ENCODE measurements around the gene GNG14.
"Not testable (repeated sequence)": the region's sequence is repeated elsewhere in the genome, so short reads cannot be mapped to it uniquely, and the experiment has no call there.

GNG14 gene

DNA sequence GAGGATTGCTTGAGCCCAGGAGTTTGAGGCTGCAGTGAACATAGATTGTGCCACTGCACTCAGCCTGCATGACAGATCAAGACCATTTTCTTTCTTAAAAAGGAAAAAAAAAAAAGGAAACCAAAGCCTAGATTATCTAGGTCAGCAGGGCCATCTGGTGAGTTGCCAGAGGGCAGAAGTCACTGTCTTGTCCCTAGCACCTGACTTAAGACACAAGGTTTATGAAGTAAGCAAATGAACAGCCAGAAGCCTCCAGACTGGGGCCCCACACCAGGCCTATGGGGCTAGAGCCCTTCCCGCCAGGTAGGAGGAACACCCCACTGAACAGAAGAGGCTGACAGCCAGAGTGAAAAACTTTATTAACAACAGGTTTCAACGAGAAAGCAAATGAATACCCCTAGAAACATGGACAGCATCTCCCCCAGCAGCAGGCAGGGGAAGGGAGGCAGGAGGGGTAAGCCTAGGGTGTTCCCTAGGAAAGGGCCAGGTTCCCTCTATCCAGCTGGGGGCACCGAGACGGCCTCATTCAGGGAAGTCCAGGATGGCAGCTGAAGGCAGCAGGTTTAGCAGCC lies 20.0 kb upstream of the GNG14 start:
- DNase-seq (ENCODE audit: low spot score): no peak

GRCh38 chr19:12668346-12668745 lies 19.5 kb upstream of the GNG14 start:
- no peak for DNase-seq (ENCODE audit: low spot score)

GRCh38 chr19:12668932-12669269 lies 18.9 kb upstream of the GNG14 start:
- peak; percentile 82 for DNase-seq (ENCODE audit: low spot score)

DNA sequence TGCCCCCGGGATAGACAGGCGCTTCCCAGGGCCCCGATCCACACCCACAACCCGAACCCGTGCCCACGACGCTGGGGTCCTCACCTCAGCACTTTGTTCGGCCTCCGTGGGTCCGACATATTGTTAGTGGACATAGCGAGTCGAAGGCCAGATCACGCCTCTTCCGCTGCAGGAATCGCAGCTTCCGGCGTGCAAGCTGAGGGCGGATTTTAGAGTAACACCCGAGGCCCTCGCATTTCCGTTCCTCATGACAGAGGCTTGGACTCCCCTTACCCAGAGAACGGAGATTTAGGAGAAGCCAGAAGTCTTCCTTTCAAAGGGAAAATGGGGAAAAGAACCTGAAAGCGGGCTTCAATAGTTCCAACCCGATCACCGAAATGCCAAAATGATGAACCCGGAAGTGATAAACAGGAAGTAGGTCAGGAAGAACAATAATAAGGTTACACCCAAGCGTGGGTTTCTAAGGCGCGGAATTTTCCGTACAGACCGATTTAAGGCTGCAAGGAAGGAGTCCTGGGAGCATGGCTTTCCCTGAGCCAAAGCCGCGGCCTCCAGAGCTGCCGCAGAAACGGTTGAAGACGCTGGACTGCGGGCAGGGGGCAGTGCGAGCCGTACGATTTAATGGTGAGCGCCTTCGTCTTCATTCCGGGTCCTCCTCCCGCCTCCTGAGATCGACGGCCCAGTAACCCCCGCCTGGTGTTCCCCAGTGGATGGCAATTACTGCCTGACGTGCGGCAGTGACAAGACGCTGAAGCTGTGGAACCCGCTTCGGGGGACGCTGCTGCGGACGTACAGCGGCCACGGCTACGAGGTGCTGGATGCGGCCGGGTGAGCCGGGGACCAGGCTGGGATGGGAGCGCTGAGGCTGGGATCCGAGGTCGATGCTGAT lies 18.3 kb upstream of the GNG14 start:
- DNase-seq (ENCODE audit: low spot score): peak; percentile 88

- peak; percentile 51 for DNase-seq (ENCODE audit: low spot score)
Measured at GRCh38 chr19:12670159-12670928, 17.5 kb upstream of the GNG14 start.

DNA sequence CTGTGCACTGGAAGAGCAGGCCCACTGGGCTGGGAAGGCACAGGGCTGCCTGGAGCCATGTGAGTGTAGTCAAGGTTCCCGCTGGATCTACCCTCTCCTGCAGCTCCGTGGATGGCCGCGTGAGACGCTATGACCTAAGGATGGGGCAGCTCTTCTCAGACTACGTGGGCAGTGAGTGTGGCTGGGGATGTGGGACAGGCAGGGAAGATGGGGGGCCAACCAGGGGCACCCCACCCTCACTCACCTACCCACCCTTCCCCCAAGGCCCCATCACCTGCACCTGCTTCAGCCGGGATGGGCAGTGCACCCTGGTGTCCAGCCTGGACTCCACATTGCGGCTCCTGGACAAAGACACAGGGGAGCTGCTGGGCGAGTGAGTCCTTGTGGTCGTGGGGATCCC lies 15.1 kb upstream of the GNG14 start:
- no peak for DNase-seq (ENCODE audit: low spot score)

DNA sequence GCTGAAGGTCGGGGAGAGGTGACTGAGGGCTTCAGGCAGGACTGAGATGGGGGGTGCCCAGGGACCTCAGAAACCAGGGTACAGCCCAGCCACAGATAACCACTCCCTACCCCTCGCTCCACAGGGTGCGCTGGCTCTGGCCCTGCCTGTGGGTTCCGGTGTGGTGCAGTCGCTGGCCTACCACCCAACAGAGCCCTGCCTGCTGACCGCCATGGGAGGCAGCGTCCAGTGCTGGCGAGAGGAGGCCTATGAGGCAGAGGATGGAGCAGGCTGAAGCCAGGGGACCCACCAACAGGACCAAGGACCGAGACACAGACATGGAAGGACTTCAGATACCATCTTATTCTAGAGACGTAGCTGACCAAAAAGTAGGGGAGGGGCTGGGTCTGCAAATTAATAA lies 12.4 kb upstream of the GNG14 start:
- DNase-seq (ENCODE audit: low spot score): no peak

GRCh38 chr19:12675940-12676339 lies 11.9 kb upstream of the GNG14 start:
- no peak for DNase-seq (ENCODE audit: low spot score)

- peak; percentile 75 for DNase-seq (ENCODE audit: low spot score)
Measured at GRCh38 chr19:12676384-12676792, 11.4 kb upstream of the GNG14 start.

DNA sequence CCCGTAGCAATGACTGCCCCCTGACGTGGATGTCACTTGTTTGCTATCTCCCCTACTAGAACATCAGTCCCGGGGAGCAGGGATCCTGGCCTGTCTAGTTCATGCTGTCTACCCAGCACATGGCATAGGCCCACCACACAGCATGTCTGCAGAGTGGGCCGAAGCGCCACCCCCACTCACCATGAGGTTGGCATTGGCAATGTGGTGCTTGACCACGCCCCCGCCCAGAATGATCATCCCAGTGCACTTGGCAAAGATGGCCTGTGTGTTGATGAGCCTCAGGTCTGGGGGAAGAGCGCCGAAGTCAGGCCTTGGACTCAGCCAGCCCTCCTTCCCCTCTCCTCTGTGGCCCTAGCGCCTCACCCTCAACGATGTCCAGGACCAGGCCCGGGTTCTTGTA lies 10.9 kb upstream of the GNG14 start:
- DNase-seq (ENCODE audit: low spot score): no peak

DNA sequence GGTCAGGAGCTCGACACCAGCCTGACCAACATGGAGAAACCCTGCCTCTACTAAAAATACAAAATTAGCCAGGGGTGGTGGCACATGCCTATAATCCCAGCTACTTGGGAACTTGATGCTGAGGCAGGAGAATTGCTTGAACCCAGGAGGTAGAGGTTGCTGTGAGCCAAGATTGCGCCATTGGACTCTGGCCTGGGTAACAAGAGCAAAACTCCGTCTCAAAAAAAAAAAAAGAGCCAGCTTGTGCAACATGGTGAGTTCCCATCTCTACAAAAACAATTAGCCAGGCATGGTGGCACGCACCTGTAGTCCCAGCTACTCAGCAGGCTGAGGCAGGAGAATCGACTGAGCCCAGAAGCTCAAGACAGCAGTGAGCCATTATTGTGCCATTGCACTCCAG lies 9.8 kb upstream of the GNG14 start:
- DNase-seq (ENCODE audit: low spot score): not testable (repeated sequence)

DNA sequence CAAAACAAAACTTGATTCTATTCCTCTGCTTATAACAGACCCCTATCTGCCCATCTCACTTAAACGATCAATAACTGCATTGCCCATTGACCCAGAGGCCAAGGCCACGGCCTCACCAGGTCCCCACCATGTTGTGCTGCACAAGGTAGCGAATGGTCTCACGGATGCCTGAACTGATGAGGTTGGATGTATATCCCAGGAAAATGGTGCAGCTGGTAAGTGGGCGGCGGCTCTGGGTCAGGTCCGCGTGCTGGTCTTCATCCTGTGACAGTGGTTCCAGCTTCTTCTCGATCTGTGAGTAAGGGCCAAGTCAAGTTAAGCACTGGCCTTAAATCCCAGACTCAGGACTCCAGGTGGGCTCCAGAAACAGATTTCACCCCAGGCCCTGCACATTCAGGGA lies 7.8 kb upstream of the GNG14 start:
- DNase-seq (ENCODE audit: low spot score): no peak

DNA sequence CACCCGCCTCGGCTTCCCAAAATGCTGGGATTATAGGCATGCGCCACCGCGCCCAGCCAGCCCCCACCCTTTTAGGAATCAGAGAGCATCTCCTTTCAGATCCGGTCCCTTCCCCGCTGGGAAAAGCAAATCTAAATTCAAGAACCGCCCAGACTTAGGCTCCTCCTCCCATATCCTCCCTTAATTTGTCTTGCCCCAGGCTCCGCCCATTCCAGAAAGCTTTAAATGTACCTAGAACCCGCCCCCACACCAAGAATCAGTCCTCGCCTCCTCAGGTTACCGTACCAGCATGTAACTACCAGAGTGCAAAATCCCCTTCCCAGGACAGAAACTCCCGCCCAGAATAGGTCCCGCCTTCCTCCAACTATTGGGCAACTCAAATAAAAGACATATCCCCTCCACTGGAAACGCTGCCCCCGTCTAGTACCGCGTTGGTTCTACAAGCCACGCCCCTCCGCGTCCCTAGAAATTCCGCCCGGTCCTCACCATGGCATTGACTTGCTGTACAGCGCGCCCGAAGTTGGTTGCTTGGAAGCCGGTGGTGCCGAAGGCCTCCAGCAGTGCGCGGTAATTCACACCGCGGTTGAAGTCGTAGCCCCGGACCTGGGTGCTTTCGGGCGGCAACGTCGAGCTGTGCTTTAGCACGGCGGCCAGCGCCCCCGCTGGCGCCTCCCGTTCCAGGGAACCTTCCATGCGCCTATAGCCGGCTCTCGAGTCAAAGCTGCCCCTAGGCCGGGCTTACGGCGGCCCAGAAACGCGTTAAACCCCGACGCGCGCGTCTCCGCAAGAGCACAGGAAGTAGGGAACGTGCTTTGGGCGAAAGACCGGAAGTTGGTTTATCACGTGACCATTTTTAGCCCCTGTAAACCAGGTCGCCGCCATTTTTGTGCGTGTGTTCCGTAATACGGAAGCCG lies 6.5 kb upstream of the GNG14 start, which contains the start of gene DHPS:
TSS of gene DHPS (minus strand) at position 807 of the 914 bp plus-strand sequence. CDS start at position 693, 114 bp downstream.
- peak; percentile 98 for DNase-seq (ENCODE audit: low spot score)

- no peak for DNase-seq (ENCODE audit: low spot score)
Measured at GRCh38 chr19:12685831-12686230, 2.0 kb upstream of the GNG14 start.

DNA sequence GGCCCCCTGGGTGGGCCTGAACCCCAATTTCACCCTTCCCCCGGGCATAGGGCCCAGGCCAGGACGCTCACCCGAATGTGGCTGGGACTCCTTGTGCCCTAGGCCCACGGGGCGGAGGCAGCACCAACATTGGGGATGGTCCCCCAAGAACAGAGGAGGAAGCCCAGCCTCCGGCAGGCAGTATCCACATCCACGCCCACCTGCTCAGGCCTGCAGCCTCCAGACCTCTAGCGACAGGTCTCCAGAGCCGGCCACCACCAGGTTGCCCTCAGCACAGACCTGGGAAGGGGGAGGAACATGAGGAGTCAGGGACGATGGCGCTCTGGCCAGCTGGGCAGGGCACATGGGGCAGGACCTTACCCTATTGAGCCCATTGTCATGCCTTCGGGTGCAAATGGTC lies 1.2 kb downstream of the GNG14 start:
- no peak for DNase-seq (ENCODE audit: low spot score)

GRCh38 chr19:12689581-12690216 lies 1.9 kb downstream of the GNG14 start:
- DNase-seq (ENCODE audit: low spot score): no peak

GRCh38 chr19:12692960-12693359 lies 5.2 kb downstream of the GNG14 start:
- no peak for DNase-seq (ENCODE audit: low spot score)

- DNase-seq (ENCODE audit: low spot score): no peak
Measured at GRCh38 chr19:12694641-12695040, 6.8 kb downstream of the GNG14 start.

- DNase-seq (ENCODE audit: low spot score): peak; percentile 49
Measured at GRCh38 chr19:12695096-12695495, 7.3 kb downstream of the GNG14 start.

- no peak for DNase-seq (ENCODE audit: low spot score)
Measured at GRCh38 chr19:12695514-12695913, 7.7 kb downstream of the GNG14 start.

GRCh38 chr19:12695997-12696365 lies 8.2 kb downstream of the GNG14 start:
- DNase-seq (ENCODE audit: low spot score): no peak

All from RKO (cell line).